Testis (tissue), 3 donors: ENCODE measurements around the gene PIK3AP1. TPM values are rescaled to one million over a fixed set of nuclear protein-coding genes. Genes with fewer than 3 reads are reported as not detected.

Source experiments
- DNase-seq: peaks from one replicate; pipeline ENCODE4 v3.0.0-alpha.2; 2019
- H3K27ac ChIP-seq, 2 donors: fragments of 200-600 bp; sonication (generic); one replicate each; pipeline ENCODE4 v1.5.1; 2019
- H3K27me3 ChIP-seq: fragments of 200-600 bp; sonication (generic); one replicate; pipeline ENCODE4 v1.5.1; 2019
- H3K36me3 ChIP-seq: fragments of 200-600 bp; sonication (generic); one replicate; pipeline ENCODE4 v1.5.1; 2017; ENCODE audit warnings: low read depth; ENCODE audit errors: missing control alignments
- H3K4me1 ChIP-seq: fragments of 200-600 bp; sonication (generic); one replicate; pipeline ENCODE4 v1.5.1; 2019
- H3K4me3 ChIP-seq, 2 donors: fragments of 200-600 bp; sonication (generic); one replicate each; pipeline ENCODE4 v1.5.1; 2017 to 2019
- H3K9me3 ChIP-seq: fragments of 200-600 bp; sonication (generic); one replicate; pipeline ENCODE4 v1.5.1; 2017
- POLR2A ChIP-seq: fragments of 450-650 bp; IDR thresholded peaks from one replicate; pipeline ENCODE4 v1.6.1; 2017; ENCODE audit warnings: antibody characterized with exemption, mild to moderate bottlenecking, moderate library complexity
- WGBS, 2 donors: methylation state at CpG; one replicate each; pipeline ENCODE4 v1.1.5; 2018; 5-methylcytosine and 5-hydroxymethylcytosine counted together
- intact Hi-C: fragments of 100-400 bp; cut with DNase I; formaldehyde crosslinking; loops from one replicate; pipeline ENCODE4 v1.15.1; 2023; ENCODE audit warnings: low total_unique reads
- polyA plus RNA-seq: library from polyadenylated mRNA; stranded (reverse); fragments of 350-450 nt; fragmentation: Illumina TruSeq; extraction: RNeasy Lipid Tissue Mini Kit (QIAGEN cat#74804); gene quantifications from one replicate; pipeline ENCODE4 v1.2.3, GENCODE V29; 2014; ENCODE audit warnings: low read depth, low replicate concordance; ENCODE audit not compliant: insufficient read depth
- total RNA-seq, 2 donors: library from RNA; depleted of rRNA; stranded (reverse); fragments of >200 nt; gene quantifications; one replicate each; pipeline ENCODE4 v1.2.3, GENCODE V29; 2016
- TF ChIP-seq, protein P1 (sequence below), 3 experiments: fragments of 450-650 bp in 2 of 3; fragments of 200-600 bp in 1 of 3; sonication (generic) in 1 of 3; IDR thresholded peaks; one replicate each; pipeline ENCODE4 v1.5.1; 2016 to 2019; ENCODE audit warnings: antibody characterized with exemption in 3 of 3, mild to moderate bottlenecking in 2 of 3, moderate library complexity in 1 of 3

The PIK3AP1 gene
- total and polyA plus RNA-seq, 3 donors from 2014 or later, result 6.5 to 10.0 (median 6.6) TPM

- intact Hi-C loops, result no loop called here
- TF ChIP-seq, protein P1, sequence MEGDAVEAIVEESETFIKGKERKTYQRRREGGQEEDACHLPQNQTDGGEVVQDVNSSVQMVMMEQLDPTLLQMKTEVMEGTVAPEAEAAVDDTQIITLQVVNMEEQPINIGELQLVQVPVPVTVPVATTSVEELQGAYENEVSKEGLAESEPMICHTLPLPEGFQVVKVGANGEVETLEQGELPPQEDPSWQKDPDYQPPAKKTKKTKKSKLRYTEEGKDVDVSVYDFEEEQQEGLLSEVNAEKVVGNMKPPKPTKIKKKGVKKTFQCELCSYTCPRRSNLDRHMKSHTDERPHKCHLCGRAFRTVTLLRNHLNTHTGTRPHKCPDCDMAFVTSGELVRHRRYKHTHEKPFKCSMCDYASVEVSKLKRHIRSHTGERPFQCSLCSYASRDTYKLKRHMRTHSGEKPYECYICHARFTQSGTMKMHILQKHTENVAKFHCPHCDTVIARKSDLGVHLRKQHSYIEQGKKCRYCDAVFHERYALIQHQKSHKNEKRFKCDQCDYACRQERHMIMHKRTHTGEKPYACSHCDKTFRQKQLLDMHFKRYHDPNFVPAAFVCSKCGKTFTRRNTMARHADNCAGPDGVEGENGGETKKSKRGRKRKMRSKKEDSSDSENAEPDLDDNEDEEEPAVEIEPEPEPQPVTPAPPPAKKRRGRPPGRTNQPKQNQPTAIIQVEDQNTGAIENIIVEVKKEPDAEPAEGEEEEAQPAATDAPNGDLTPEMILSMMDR (IDR thresholded peaks at IDR 0.05), result no peak
- TF ChIP-seq POLR2A, result no peak
- Histone ChIP-seq H3K27me3 (no peaks in the 10 kb centered on the region), H3K36me3 (no peaks in the 10 kb centered on the region), H3K4me1 (no peaks in the 10 kb centered on the region), H3K27ac (no peak overlapping the region), H3K4me3 (no peak overlapping the region), H3K9me3 (no peaks in the 10 kb centered on the region)
- no peak for DNase-seq
- WGBS, 2 donors, result 37 to 39% methylated on average over 3 of the region's 3 CpGs
Observed at GRCh38 chr10:96642530-96642929, 77.8 kb downstream of the PIK3AP1 start.

GRCh38 chr10:96641396-96642295 lies 78.7 kb downstream of the PIK3AP1 start:
- Histone ChIP-seq H3K4me3 (no peak overlapping the region), H3K27ac (peak overlapping the region in 1 of 2 donors; percentile 58), H3K4me1 (no peaks in the 10 kb centered on the region), H3K9me3 (no peaks in the 10 kb centered on the region), H3K36me3 (no peaks in the 10 kb centered on the region), H3K27me3 (no peaks in the 10 kb centered on the region)
- 68 to 70% methylated on average over 12 of the region's 12 CpGs for WGBS, 2 donors
- TF ChIP-seq POLR2A, result no peak
- TF ChIP-seq, protein P1 (IDR thresholded peaks at IDR 0.05), result no peak
- DNase-seq, result peak; percentile 31
- intact Hi-C loops, result no loop called here

- no peaks in the 10 kb centered on the region for H3K36me3 ChIP-seq
- intact Hi-C loops, result no loop called here
- no peaks in the 10 kb centered on the region for H3K4me1 ChIP-seq
- no peaks in the 10 kb centered on the region for H3K9me3 ChIP-seq
- no peak for TF ChIP-seq POLR2A
- TF ChIP-seq, protein P1 (IDR thresholded peaks at IDR 0.05), result no peak
- WGBS, 2 donors, result 59 to 62% methylated on average over 4 of the region's 4 CpGs
- H3K4me3 ChIP-seq, result no peak overlapping the region
- H3K27me3 ChIP-seq, result no peaks in the 10 kb centered on the region
- no peak for DNase-seq
- H3K27ac ChIP-seq, result no peak overlapping the region
Observed at GRCh38 chr10:96639899-96640298, 80.4 kb downstream of the PIK3AP1 start.

DNA sequence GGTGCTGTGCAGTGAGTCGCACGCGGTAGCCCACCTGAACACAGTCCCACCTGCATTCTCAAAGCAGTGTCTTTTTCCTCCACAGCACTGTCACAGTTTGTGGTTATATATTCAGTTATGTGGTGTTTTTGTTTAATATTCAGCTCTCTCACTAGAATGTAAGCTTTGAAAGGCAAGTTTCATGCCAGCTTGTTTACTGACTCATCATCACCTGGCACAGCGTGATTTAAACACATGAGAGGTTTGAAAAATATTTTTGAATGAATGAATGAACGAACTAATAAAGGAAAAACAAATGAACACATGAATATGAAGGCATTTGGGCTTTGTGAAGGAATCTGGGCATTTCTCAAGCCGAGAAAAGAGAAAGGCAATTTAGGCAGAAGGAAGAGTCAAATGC lies 81.6 kb downstream of the PIK3AP1 start:
- WGBS, 2 donors, result 93 to 95% methylated on average over 6 of the region's 6 CpGs

More for the DNA sequence above, 81.6 kb downstream of the PIK3AP1 start:
- no peak for DNase-seq
- TF ChIP-seq, protein P1 (IDR thresholded peaks at IDR 0.05), result no peak
- no peak for TF ChIP-seq POLR2A
- Histone ChIP-seq H3K36me3 (no peaks in the 10 kb centered on the region), H3K4me3 (no peak overlapping the region), H3K27ac (no peak overlapping the region), H3K27me3 (no peaks in the 10 kb centered on the region), H3K9me3 (no peaks in the 10 kb centered on the region), H3K4me1 (no peaks in the 10 kb centered on the region)
- intact Hi-C loops, result no loop called here
